Neural cell (in vitro differentiated cells): ENCODE data around the gene SDK1. TPM values are rescaled to one million over a fixed set of nuclear protein-coding genes. Genes with fewer than 3 reads are reported as not detected.

Experiments
- H2AFZ ChIP-seq: fragments of 200-600, 300-800 bp; sonication (generic), shearing (Covaris generic); 2 replicates; pipeline ENCODE4 v1.6.0; 2014; ENCODE audit warnings: low read depth, mild to moderate bottlenecking, antibody characterized with exemption, low read length, moderate library complexity
- H3F3A ChIP-seq: fragments of 200-600 bp; shearing (Covaris generic); 2 replicates; pipeline ENCODE4 v1.6.1; 2016; ENCODE audit warnings: mild to moderate bottlenecking, moderate library complexity, mixed read lengths, antibody characterized with exemption, low read length; ENCODE audit not compliant: insufficient read depth, poor library complexity, severe bottlenecking
- H3K27ac ChIP-seq: fragments of 200-600, 300-800 bp; sonication (generic), shearing (Covaris generic); 2 replicates; pipeline ENCODE4 v1.5.1; 2014; ENCODE audit warnings: mild to moderate bottlenecking, low read length, moderate library complexity
- H3K27me3 ChIP-seq: fragments of 300-800, 200-600 bp; sonication (generic), shearing (Covaris generic); 2 replicates; pipeline ENCODE4 v1.6.0; 2014; ENCODE audit warnings: mild to moderate bottlenecking, low read depth, low read length, moderate library complexity; ENCODE audit not compliant: insufficient read depth
- H3K36me3 ChIP-seq: fragments of 300-800, 200-600 bp; sonication (generic), shearing (Covaris generic); 2 replicates; pipeline ENCODE4 v1.5.1; 2014; ENCODE audit warnings: mild to moderate bottlenecking, antibody characterized with exemption, low read length, moderate library complexity; ENCODE audit not compliant: insufficient read depth
- H3K4me2 ChIP-seq: fragments of 300-800, 200-600 bp; sonication (generic), shearing (Covaris generic); 2 replicates; pipeline ENCODE4 v1.6.0; 2014; ENCODE audit warnings: mild to moderate bottlenecking, low read length
- H3K4me3 ChIP-seq: fragments of 300-800, 200-600 bp; sonication (generic), shearing (Covaris generic); 2 replicates; pipeline ENCODE4 v1.5.1; 2014; ENCODE audit warnings: mild to moderate bottlenecking, low read length, moderate library complexity
- H3K79me2 ChIP-seq: fragments of 200-600 bp; shearing (Covaris generic); replicated peaks from 2 replicates; pipeline ENCODE4 v1.6.0; 2014; ENCODE audit warnings: mild to moderate bottlenecking, low read length, moderate library complexity; ENCODE audit not compliant: insufficient read depth
- H3K9ac ChIP-seq: fragments of 300-800, 200-600 bp; sonication (generic), shearing (Covaris generic); 2 replicates; pipeline ENCODE4 v1.6.1; 2016; ENCODE audit warnings: mild to moderate bottlenecking, low read length, mixed read lengths
- H3K9me2 ChIP-seq: fragments of 200-600 bp; shearing (Covaris generic); 2 replicates; pipeline ENCODE4 v1.6.1; 2016; ENCODE audit warnings: mild to moderate bottlenecking, low read length, mixed read lengths; ENCODE audit not compliant: insufficient read depth
- H3K9me3 ChIP-seq: fragments of 200-600, 300-800 bp; sonication (generic), shearing (Covaris generic); 2 replicates; pipeline ENCODE4 v1.6.1; 2016; ENCODE audit warnings: mild to moderate bottlenecking, mixed run types, low read length, moderate library complexity, mixed read lengths
- H4K20me1 ChIP-seq: fragments of 200-600 bp; shearing (Covaris generic); 2 replicates; pipeline ENCODE4 v1.6.1; 2016; ENCODE audit warnings: mild to moderate bottlenecking, mixed run types; ENCODE audit not compliant: insufficient read depth
- EP300 ChIP-seq: fragments of 450-650 bp; conservative IDR thresholded peaks from 2 replicates; pipeline ENCODE4 v1.6.1; 2014; ENCODE audit warnings: antibody characterized with exemption, mild to moderate bottlenecking, moderate library complexity; ENCODE audit not compliant: poor library complexity, severe bottlenecking
- EZH2 ChIP-seq: fragments of 200-600, 300-800 bp; shearing (Covaris generic), sonication (generic); IDR thresholded peaks from 2 replicates; pipeline ENCODE4 v1.6.1; 2014; ENCODE audit warnings: antibody characterized with exemption, low read length, borderline replicate concordance, mild to moderate bottlenecking; ENCODE audit not compliant: insufficient read depth, poor library complexity, severe bottlenecking
- MXI1 ChIP-seq: fragments of 450-650 bp; conservative IDR thresholded peaks from 2 replicates; pipeline ENCODE4 v1.6.1; 2014; ENCODE audit warnings: antibody characterized with exemption, mild to moderate bottlenecking; ENCODE audit not compliant: poor library complexity, severe bottlenecking
- RAD21 ChIP-seq: fragments of 450-650 bp; conservative IDR thresholded peaks from 2 replicates; pipeline ENCODE4 v1.6.1; 2014; ENCODE audit warnings: antibody characterized with exemption, mild to moderate bottlenecking, moderate library complexity
- SMC3 ChIP-seq: fragments of 450-650 bp; conservative IDR thresholded peaks from 2 replicates; pipeline ENCODE4 v1.6.1; 2014; ENCODE audit warnings: antibody characterized with exemption, mild to moderate bottlenecking, moderate library complexity; ENCODE audit not compliant: poor library complexity
- TAF1 ChIP-seq: IDR thresholded peaks from 2 replicates; pipeline ENCODE4 v1.6.1; 2012; ENCODE audit warnings: low read depth
- polyA plus RNA-seq: library from polyadenylated mRNA; depleted of rRNA; stranded (reverse); fragments of >200 nt; gene quantifications from 2 replicates; pipeline ENCODE4 v1.2.3, GENCODE V29; 2014
- TF ChIP-seq, protein P1 (sequence below): fragments of 450-650 bp; IDR thresholded peaks from 2 replicates; pipeline ENCODE4 v1.5.1; 2014; ENCODE audit warnings: antibody characterized with exemption, mild to moderate bottlenecking, moderate library complexity; ENCODE audit not compliant: poor library complexity, severe bottlenecking
- TF ChIP-seq, protein P2 (sequence below): IDR thresholded peaks from 2 replicates; pipeline ENCODE4 v1.6.1; 2012; ENCODE audit warnings: borderline replicate concordance

Gene SDK1
- polyA plus RNA-seq, 1 donor from 2014 or later = 2.7 TPM

DNA sequence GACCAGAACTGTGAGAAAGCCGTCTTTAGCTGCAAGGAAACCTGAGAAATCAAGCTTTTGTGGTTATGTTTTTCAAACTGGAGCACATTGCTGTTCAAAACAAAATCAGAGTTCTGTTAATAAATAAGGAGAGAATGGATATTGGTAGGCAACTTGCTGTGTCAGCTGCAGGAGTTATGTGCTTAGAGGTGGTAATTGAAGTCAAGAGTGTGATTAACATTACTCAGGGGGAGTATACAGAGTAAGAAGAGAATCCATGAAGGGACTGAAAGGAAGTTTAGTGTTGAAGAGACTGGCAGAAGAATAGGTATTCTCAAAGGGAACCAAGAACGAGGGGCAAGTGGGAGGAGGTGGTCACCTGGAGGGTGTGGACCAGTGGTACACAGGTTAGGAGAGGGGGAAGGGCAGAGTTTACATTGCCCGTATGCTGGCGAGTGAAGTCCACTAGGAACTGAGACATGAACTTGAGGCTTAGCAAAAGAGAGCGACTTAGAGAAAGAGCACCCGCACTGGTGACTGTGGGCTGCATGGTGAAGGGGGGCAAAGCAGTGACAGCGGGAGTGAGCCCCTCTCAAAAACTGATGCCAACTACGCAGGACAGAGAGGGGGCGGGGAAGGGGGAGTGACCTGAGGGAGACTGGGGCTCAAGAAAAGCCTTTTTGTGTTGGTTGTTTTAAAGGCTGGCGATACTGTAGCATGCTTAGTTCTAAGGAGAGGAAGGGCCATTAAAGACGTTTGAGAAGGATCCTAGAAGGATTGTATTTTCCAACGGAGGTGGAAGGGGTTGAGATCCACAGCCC lies 80.0 kb downstream of the SDK1 start:
- Histone ChIP-seq H2AFZ (no peak overlapping the region), H3K9me3 (no peaks in the 10 kb centered on the region), H3F3A (no peaks in the 10 kb centered on the region), H3K4me2 (no peak overlapping the region), H3K27ac (no peak overlapping the region), H3K9me2 (no peaks in the 10 kb centered on the region), H3K9ac (no peak overlapping the region), H3K79me2 (no peaks in the 10 kb centered on the region), H3K4me3 (no peak overlapping the region), H3K27me3 (no peaks in the 10 kb centered on the region), H3K36me3 (no peaks in the 10 kb centered on the region), H4K20me1 (no peaks in the 10 kb centered on the region)
- TF ChIP-seq MXI1 (no peak), TAF1 (no peak), EP300 (no peak), RAD21 (no peak), SMC3 (no peak), EZH2 (no peak)
- TF ChIP-seq, protein P1, sequence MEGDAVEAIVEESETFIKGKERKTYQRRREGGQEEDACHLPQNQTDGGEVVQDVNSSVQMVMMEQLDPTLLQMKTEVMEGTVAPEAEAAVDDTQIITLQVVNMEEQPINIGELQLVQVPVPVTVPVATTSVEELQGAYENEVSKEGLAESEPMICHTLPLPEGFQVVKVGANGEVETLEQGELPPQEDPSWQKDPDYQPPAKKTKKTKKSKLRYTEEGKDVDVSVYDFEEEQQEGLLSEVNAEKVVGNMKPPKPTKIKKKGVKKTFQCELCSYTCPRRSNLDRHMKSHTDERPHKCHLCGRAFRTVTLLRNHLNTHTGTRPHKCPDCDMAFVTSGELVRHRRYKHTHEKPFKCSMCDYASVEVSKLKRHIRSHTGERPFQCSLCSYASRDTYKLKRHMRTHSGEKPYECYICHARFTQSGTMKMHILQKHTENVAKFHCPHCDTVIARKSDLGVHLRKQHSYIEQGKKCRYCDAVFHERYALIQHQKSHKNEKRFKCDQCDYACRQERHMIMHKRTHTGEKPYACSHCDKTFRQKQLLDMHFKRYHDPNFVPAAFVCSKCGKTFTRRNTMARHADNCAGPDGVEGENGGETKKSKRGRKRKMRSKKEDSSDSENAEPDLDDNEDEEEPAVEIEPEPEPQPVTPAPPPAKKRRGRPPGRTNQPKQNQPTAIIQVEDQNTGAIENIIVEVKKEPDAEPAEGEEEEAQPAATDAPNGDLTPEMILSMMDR = no peak

DNA sequence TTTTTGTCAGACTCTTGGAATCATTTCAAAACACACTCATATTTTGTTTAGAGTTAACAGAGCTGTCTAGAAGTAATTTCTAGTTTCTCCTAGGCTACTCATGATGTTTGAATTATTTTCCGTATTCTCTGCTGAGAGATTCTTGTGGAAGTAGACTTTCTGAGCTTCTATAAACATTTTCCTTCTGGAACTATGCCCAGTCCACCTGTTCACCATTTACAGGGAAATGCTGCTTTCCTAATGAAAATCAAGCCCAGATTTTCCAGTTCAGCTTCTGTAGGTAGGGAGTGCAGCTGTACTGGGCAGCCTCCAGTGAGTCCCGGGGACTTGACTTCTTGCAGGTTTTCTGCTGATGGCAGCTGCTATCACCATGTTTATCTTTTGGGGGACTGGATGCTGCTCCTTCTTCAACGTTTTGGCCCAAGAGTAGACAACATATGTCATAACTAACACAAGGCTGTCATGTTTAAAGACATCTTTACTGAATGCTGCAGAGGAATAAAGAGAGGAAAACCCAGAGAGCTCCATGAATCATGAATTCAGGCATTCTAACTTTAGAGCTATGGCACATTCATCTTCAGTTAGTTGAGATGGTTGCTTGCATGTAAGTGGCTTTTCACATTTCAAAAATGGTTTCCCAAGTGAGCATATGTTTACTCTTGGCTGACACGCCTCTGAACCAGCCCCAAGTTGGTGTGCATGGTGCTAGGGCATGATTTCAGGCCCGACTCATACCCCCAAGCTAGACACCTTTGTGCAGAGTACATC lies 85.6 kb downstream of the SDK1 start:
- TF ChIP-seq, protein P2, sequence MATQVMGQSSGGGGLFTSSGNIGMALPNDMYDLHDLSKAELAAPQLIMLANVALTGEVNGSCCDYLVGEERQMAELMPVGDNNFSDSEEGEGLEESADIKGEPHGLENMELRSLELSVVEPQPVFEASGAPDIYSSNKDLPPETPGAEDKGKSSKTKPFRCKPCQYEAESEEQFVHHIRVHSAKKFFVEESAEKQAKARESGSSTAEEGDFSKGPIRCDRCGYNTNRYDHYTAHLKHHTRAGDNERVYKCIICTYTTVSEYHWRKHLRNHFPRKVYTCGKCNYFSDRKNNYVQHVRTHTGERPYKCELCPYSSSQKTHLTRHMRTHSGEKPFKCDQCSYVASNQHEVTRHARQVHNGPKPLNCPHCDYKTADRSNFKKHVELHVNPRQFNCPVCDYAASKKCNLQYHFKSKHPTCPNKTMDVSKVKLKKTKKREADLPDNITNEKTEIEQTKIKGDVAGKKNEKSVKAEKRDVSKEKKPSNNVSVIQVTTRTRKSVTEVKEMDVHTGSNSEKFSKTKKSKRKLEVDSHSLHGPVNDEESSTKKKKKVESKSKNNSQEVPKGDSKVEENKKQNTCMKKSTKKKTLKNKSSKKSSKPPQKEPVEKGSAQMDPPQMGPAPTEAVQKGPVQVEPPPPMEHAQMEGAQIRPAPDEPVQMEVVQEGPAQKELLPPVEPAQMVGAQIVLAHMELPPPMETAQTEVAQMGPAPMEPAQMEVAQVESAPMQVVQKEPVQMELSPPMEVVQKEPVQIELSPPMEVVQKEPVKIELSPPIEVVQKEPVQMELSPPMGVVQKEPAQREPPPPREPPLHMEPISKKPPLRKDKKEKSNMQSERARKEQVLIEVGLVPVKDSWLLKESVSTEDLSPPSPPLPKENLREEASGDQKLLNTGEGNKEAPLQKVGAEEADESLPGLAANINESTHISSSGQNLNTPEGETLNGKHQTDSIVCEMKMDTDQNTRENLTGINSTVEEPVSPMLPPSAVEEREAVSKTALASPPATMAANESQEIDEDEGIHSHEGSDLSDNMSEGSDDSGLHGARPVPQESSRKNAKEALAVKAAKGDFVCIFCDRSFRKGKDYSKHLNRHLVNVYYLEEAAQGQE = no peak
- no peak for TF ChIP-seq MXI1
- no peak for TF ChIP-seq SMC3
- no peak for TF ChIP-seq TAF1
- Histone ChIP-seq H3K79me2 (no peaks in the 10 kb centered on the region), H3K27me3 (no peaks in the 10 kb centered on the region), H3F3A (no peaks in the 10 kb centered on the region), H4K20me1 (no peaks in the 10 kb centered on the region), H3K9me2 (no peaks in the 10 kb centered on the region), H3K9me3 (no peaks in the 10 kb centered on the region), H3K36me3 (no peaks in the 10 kb centered on the region), H3K4me2 (no peak overlapping the region), H2AFZ (no peak overlapping the region), H3K27ac (no peak overlapping the region), H3K4me3 (no peak overlapping the region), H3K9ac (no peak overlapping the region)
